GM21576 (cell line): Measurements from ENCODE around the gene PRRC2C.

Source experiments
- ATAC-seq: cut with Tn5 transposase; IDR thresholded peaks from one replicate; pipeline ENCODE4 v1.9.1; 2021; ENCODE audit warnings: mild to moderate bottlenecking, moderate library complexity; ENCODE audit not compliant: unreplicated experiment

Gene PRRC2C

GRCh38 chr1:171628225-171628624, 142.9 kb downstream of the PRRC2C start:
- no peak for ATAC-seq

DNA sequence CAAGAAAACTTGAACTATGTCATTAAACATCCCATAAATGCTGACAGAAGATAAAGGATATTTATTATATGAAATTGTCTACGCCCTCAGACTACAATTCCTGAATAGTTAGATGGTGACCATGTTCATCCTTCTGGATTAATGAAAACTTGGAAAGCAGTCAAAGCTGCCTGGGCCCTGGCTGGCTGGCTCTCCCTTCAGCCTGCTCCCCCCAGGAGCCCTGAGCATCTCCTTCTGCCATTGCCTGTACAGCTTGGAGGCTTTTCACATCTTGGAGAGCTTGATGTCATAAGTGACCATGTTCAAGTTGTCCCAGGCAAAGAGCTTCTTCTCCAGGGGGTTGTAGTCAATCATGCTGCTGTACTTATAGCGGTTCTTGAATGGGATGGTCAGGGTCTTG, 150.3 kb downstream of the PRRC2C start:
- no peak for ATAC-seq

- ATAC-seq: no peak
Observed at GRCh38 chr1:171636141-171636540, 150.8 kb downstream of the PRRC2C start.

GRCh38 chr1:171637928-171638576, 152.7 kb downstream of the PRRC2C start:
- no peak for ATAC-seq

DNA sequence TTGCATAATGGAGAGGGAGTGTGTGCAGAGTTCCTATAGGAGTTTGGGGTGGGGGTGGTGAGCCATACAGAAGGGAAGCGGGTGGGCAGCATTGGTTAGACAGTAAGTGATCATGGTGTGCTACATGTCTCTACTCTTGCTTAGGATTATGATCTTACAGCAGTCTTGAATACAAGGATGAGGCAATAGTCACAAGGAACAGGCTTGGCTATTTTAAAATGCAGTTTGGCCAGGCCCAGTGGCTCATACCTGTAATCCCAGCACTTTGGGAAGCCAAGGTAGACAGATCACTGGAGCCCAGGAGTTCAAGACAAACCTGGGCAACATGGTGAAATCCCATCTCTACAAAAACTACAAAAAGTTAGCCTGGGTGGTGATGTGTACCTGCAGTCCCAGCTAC, 154.9 kb downstream of the PRRC2C start:
- ATAC-seq: no peak

DNA sequence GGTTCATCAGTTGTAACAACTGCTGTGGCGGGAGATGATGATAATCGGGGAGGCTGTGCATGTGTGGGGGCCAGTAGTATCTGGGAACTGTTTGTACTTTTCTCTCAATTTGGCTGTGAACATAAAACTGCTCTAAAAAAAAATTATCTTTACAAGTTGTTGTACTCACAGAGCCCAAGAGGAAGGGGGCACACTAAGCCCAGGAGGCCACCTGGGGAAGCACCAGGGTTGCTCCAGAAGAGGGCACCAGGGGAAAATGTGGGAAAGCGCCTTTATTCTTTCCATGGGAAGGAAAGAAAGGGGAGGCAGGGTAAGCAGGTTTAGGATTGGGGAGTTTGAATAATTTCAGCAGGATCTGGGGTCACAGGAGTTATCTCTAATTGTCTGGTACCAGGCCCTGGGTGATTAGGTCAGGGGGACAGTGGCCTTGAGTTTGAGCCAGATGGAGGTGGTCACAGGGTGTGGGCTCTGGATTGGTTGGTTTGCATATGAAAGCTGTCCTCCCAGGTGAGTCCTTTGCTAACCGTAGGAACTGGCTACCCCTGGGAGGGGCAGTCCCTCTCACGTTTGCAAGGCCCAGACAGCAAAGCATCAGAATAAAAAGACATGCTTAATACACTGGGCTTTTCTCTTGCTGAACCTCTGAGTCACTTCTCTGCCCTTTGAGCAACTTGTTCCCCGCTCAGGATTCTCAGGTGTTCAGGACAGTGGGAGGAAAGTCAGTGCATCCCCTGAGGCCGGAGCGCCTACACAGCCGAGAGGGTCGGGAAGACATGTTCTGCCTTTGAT, 155.9 kb downstream of the PRRC2C start:
- no peak for ATAC-seq

GRCh38 chr1:171642197-171642596, 156.9 kb downstream of the PRRC2C start:
- ATAC-seq: no peak
